GM12878 (cell line): Measurements from ENCODE around the gene GRIN2A. TPM values are rescaled to one million over a fixed set of nuclear protein-coding genes. Genes with fewer than 3 reads are reported as not detected.
A peak's percentile ranks its signal among the peaks of the same experiment; 100 is the strongest.

ENCODE experiments used
- ATAC-seq: fragments of 200-7000 bp; cut with Tn5 transposase; 3 replicates; pipeline ENCODE4 v1.9.1; 2020; ENCODE audit warnings: mild to moderate bottlenecking, moderate library complexity
- BruUV-seq: library from RNA; stranded (reverse); fragments of 400-500 nt; replicated peaks from 2 replicates; lab custom pipeline; 2021; lab: Mats Ljungman, UMichigan
- CTCF ChIA-PET: fragments of 300-600 bp; sonication (Branson Sonifier 250); formaldehyde crosslinking; extraction: SDS; loops from one replicate; lab custom pipeline; 2021; ENCODE audit warnings: inconsistent platforms; lab: Yijun Ruan, JAX
- POLR2A ChIA-PET: fragments of 350-600 bp; formaldehyde crosslinking; extraction: SDS; loops from one replicate; lab custom pipeline; 2021; ENCODE audit warnings: inconsistent platforms; lab: Charles Lee
- RAD21 ChIA-PET: fragments of 300-600 bp; sonication (Branson Sonifier 250); formaldehyde crosslinking; loops from one replicate; lab custom pipeline; 2023; ENCODE audit warnings: antibody characterized with exemption; ENCODE audit not compliant: unreplicated experiment; lab: Charles Lee
- SMC1A ChIA-PET: fragments of 300-600 bp; sonication (Branson Sonifier 250); formaldehyde crosslinking; loops from one replicate; lab custom pipeline; 2023; ENCODE audit not compliant: unreplicated experiment, uncharacterized antibody; lab: Charles Lee
- DNase-seq: peaks from one replicate; pipeline ENCODE4 v3.0.0-alpha.2; 2011; ENCODE audit warnings: low read depth, low spot score
- FAIRE-seq: peaks from 3 replicates; lab custom pipeline; 2011; peaks lifted over from hg19 to GRCh38; lab: Jason Lieb, UNC
- H2AFZ ChIP-seq: 2 replicates; pipeline ENCODE4 v1.6.0; 2011; ENCODE audit warnings: low read depth, low read length, control low read depth; ENCODE audit not compliant: control insufficient read depth
- H3K27ac ChIP-seq: 2 replicates; pipeline ENCODE4 v1.5.1; 2011; ENCODE audit warnings: control low read depth; ENCODE audit not compliant: control insufficient read depth, insufficient read depth
- H3K27me3 ChIP-seq, 2 experiments: replicated peaks in 1 of 2; 2 replicates each; pipeline versions ENCODE4 v1.6.0 to v1.6.1; 2011; ENCODE audit warnings: low read length in 1 of 2; ENCODE audit not compliant: control insufficient read depth in 2 of 2, insufficient read depth in 2 of 2
- H3K36me3 ChIP-seq, 2 experiments: 2 replicates each; pipeline ENCODE4 v1.5.1; 2011; ENCODE audit warnings: low read length in 1 of 2; ENCODE audit not compliant: control insufficient read depth in 2 of 2, insufficient read depth in 2 of 2
- H3K4me1 ChIP-seq: 2 replicates; pipeline ENCODE4 v1.6.1; 2011; ENCODE audit warnings: mild to moderate bottlenecking, low read length, moderate library complexity, mixed read lengths; ENCODE audit not compliant: control insufficient read depth, insufficient read depth
- H3K4me2 ChIP-seq: 2 replicates; pipeline ENCODE4 v1.6.0; 2011; ENCODE audit warnings: control low read depth; ENCODE audit not compliant: control insufficient read depth, insufficient read depth
- H3K4me3 ChIP-seq: fragments of 200-600 bp; sonication (generic); 2 replicates; pipeline ENCODE4 v1.5.1; 2016
- H3K79me2 ChIP-seq: 2 replicates; pipeline ENCODE4 v1.6.0; 2011; ENCODE audit warnings: low read length; ENCODE audit not compliant: control insufficient read depth, insufficient read depth
- H3K9ac ChIP-seq: 2 replicates; pipeline ENCODE4 v1.8.0; 2011; ENCODE audit warnings: low read length, control low read depth, mixed read lengths; ENCODE audit not compliant: control insufficient read depth, insufficient read depth
- H3K9me3 ChIP-seq: replicated peaks from 3 replicates; pipeline ENCODE4 v1.5.1; 2011; ENCODE audit warnings: mild to moderate bottlenecking, low read length; ENCODE audit not compliant: control insufficient read depth, insufficient read depth
- H4K20me1 ChIP-seq: 2 replicates; pipeline ENCODE4 v1.6.0; 2011; ENCODE audit not compliant: control insufficient read depth, insufficient read depth
- BHLHE40 ChIP-seq, 2 experiments: fragments of 450-650 bp in 1 of 2; IDR thresholded peaks; 2 replicates each; pipeline ENCODE4 v1.6.1; 2011 to 2017; ENCODE audit warnings: low read depth in 2 of 2, borderline replicate concordance in 1 of 2, improper control_type of control experiment in 1 of 2, low read length in 1 of 2, mild to moderate bottlenecking in 1 of 2
- BMI1 ChIP-seq: fragments of 450-650 bp; IDR thresholded peaks from 2 replicates; pipeline ENCODE4 v1.6.1; 2016; ENCODE audit warnings: mild to moderate bottlenecking, moderate library complexity, borderline replicate concordance
- CHD1 ChIP-seq: IDR thresholded peaks from 2 replicates; pipeline ENCODE4 v1.6.1; 2012; ENCODE audit warnings: low read depth, low read length, improper control_type of control experiment
- CREB1 ChIP-seq: IDR thresholded peaks from 2 replicates; pipeline ENCODE4 v1.6.1; 2012; ENCODE audit warnings: low read depth, mild to moderate bottlenecking, inconsistent platforms
- HCFC1 ChIP-seq: fragments of 150-350 bp; IDR thresholded peaks from 2 replicates; pipeline ENCODE4 v1.6.1; 2014; ENCODE audit warnings: low read length
- MEF2A ChIP-seq: IDR thresholded peaks from 2 replicates; pipeline ENCODE4 v1.6.1; 2011; ENCODE audit warnings: low read depth, mild to moderate bottlenecking, low read length, moderate library complexity; ENCODE audit not compliant: insufficient read depth
- MEF2B ChIP-seq: fragments of 450-650 bp; IDR thresholded peaks from 2 replicates; pipeline ENCODE4 v1.6.1; 2018; ENCODE audit warnings: mild to moderate bottlenecking, moderate library complexity; ENCODE audit not compliant: partially characterized antibody, poor library complexity, severe bottlenecking
- MYB ChIP-seq: fragments of 150-350 bp; IDR thresholded peaks from 2 replicates; pipeline ENCODE4 v1.6.1; 2014; ENCODE audit warnings: mild to moderate bottlenecking, low read depth, low read length, borderline replicate concordance
- SPI1 ChIP-seq: IDR thresholded peaks from 2 replicates; pipeline ENCODE4 v1.6.1; 2011; ENCODE audit warnings: low read depth, mild to moderate bottlenecking, low read length, moderate library complexity, borderline replicate concordance; ENCODE audit not compliant: insufficient read depth
- ZNF24 ChIP-seq: fragments of 450-650 bp; IDR thresholded peaks from 2 replicates; pipeline ENCODE4 v1.6.1; 2017; ENCODE audit warnings: antibody characterized with exemption, mild to moderate bottlenecking
- WGBS: methylation state at CpG from one replicate; pipeline ENCODE4 v1.1.6; 2016; ENCODE audit warnings: low lambda C conversion rate; ENCODE audit not compliant: insufficient replicate concordance, insufficient coverage; ENCODE audit errors: missing lambda C conversion rate; 5-methylcytosine and 5-hydroxymethylcytosine counted together
- in situ Hi-C: fragments of 300-500 bp; cut with MboI; formaldehyde crosslinking; loops from 9 replicates; pipeline ENCODE4 v1.14.3; 2018; ENCODE audit warnings: mixed read lengths
- intact Hi-C: fragments of 100-400 bp; cut with micrococcal nuclease; formaldehyde crosslinking; loops from one replicate; pipeline ENCODE4 v1.14.2; 2022; ENCODE audit not compliant: unreplicated experiment
- polyA plus RNA-seq, 11 experiments: library from polyadenylated mRNA; depleted of rRNA in 4 of 11; unstranded in 6 of 11; stranded (reverse) in 5 of 11; fragments of >200 nt; fragmentation: Nextera tagmentation in 4 of 11; fragmentation: Illumina TruSeq in 1 of 11; extraction: Ambion mirVana in 4 of 11; extraction: Trizol in 1 of 11; gene quantifications; 1 replicate in 1 of 11; 2 replicates in 10 of 11; pipeline versions ENCODE4 v1.2.1 to v1.2.3, GENCODE V29; 2011 to 2016; ENCODE audit warnings: inconsistent platforms in 2 of 11, missing spikeins in 2 of 11, low read depth in 1 of 11
- total RNA-seq, 4 experiments: library from RNA; depleted of rRNA in 3 of 4; stranded (reverse); fragments of >200 nt in 3 of 4; fragmentation: Illumina TruSeq in 1 of 4; extraction: Trizol in 1 of 4; gene quantifications; 2 replicates each; pipeline versions ENCODE4 v1.2.1 to v1.2.3, GENCODE V29; 2013 to 2021
- TF ChIP-seq, protein P1 (sequence below): fragments of 450-650 bp; IDR thresholded peaks from 2 replicates; pipeline ENCODE4 v1.6.1; 2018; ENCODE audit warnings: borderline replicate concordance, mild to moderate bottlenecking; ENCODE audit not compliant: partially characterized antibody
- TF ChIP-seq, protein P2 (sequence below): fragments of 450-650 bp; IDR thresholded peaks from 2 replicates; pipeline ENCODE4 v1.6.1; 2014; ENCODE audit warnings: mild to moderate bottlenecking
- TF ChIP-seq, protein P3 (sequence below): IDR thresholded peaks from 2 replicates; pipeline ENCODE4 v1.6.1; 2011; ENCODE audit warnings: low read depth, mild to moderate bottlenecking, low read length, moderate library complexity, borderline replicate concordance; ENCODE audit errors: extremely low read depth
- TF ChIP-seq, protein P4 (sequence below): IDR thresholded peaks from 2 replicates; pipeline ENCODE4 v1.6.1; 2012; ENCODE audit warnings: low read depth, low read length, improper control_type of control experiment
- TF ChIP-seq, protein P5 (sequence below): fragments of 450-650 bp; IDR thresholded peaks from 2 replicates; pipeline ENCODE4 v1.6.1; 2017; ENCODE audit warnings: mild to moderate bottlenecking, low read depth, inconsistent platforms; ENCODE audit not compliant: poor library complexity, severe bottlenecking

Gene GRIN2A
- total and polyA plus RNA-seq, 10 of the 15 experiments (the other 5 are each of a cell fraction or from before 2014, with no cell fraction given), result 2.4 to 13.3 (median 7.3) TPM

DNA sequence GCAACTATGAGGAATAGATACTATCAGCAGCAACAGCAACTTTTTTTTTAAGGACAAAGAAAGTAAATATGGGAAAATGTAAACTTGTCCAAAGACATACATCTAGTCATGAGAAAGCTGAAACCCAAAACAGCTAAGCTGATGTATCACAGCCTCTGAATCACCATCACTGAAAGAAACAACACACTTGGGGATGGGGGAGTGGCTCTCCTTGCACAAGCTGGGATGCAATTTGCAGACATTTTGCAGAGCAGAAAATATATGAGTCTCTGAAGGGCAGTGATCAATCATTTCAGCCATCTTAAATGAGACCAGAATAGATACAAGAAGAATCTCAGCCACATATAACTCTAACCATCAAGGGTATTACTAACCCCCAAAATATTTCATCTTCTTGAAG lies 79.1 kb downstream of the GRIN2A start (continued):
- TF ChIP-seq, protein P1, sequence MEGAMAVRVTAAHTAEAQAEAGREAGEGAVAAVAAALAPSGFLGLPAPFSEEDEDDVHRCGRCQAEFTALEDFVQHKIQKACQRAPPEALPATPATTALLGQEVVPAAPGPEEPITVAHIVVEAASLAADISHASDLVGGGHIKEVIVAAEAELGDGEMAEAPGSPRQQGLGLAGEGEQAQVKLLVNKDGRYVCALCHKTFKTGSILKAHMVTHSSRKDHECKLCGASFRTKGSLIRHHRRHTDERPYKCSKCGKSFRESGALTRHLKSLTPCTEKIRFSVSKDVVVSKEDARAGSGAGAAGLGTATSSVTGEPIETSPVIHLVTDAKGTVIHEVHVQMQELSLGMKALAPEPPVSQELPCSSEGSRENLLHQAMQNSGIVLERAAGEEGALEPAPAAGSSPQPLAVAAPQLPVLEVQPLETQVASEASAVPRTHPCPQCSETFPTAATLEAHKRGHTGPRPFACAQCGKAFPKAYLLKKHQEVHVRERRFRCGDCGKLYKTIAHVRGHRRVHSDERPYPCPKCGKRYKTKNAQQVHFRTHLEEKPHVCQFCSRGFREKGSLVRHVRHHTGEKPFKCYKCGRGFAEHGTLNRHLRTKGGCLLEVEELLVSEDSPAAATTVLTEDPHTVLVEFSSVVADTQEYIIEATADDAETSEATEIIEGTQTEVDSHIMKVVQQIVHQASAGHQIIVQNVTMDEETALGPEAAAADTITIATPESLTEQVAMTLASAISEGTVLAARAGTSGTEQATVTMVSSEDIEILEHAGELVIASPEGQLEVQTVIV, result no peak
- TF ChIP-seq BMI1 (no peak), CREB1 (no peak), MYB (no peak)

DNA sequence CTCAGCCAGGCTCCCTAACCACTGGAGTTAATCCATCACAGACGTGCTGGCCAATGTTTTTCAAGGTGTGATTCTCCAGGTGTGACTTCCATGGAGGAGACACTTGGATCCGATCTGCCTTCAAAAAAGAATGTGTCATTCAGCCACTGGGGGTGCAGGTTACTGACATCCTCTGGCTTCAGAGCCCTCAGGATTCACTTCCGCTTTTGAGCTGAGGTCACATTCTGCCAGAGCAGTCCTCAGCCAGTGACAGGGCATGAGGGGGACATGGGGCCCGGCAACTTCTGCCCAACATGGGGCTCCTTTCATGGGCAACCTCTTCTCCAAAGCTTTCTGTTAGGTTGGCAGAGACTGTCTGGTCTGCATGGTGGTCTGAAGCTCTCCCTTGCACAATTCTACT lies 81.4 kb downstream of the GRIN2A start:
- Histone ChIP-seq H3K4me1 (no peaks in the 10 kb centered on the region), H3K9me3 (no peaks in the 10 kb centered on the region; the same call in 2 of the 3 replicates), H3K9ac (no peak overlapping the region), H3K36me3 (no peaks in the 10 kb centered on the region), H4K20me1 (no peaks in the 10 kb centered on the region), H3K79me2 (no peaks in the 10 kb centered on the region), H3K4me2 (no peak overlapping the region), H2AFZ (no peak overlapping the region), H3K27me3 (no peaks in the 10 kb centered on the region), H3K27ac (no peak overlapping the region), H3K4me3 (no peak overlapping the region)
- RAD21 ChIA-PET, result interaction anchor here (0.8 kb wide), 1 partner anchor 16 kb away, joined by 3 read pairs; no protein-coding TSS in a partner anchor
- CTCF ChIA-PET, result interaction anchor here (0.6 to 1.2 kb wide), 3 partner anchors 11 to 80 kb away, joined by 3 read pairs; no protein-coding TSS in a partner anchor
- DNase-seq (no peak), ATAC-seq (peak; percentile 57), FAIRE-seq (no peak)
- POLR2A ChIA-PET, result interaction anchor here (0.8 kb wide), 1 partner anchor 15 kb away, joined by 3 read pairs; no protein-coding TSS in a partner anchor
- BruUV-seq, result no TSS peak
- 13% methylated on average over 4 of the region's 4 CpGs for WGBS
- in situ Hi-C loops, result no loop called here
- intact Hi-C loops, result no loop called here
- SMC1A ChIA-PET, result interaction anchor here (1.0 to 2.0 kb wide), 3 partner anchors 10 to 25 kb away, joined by 3 to 4 read pairs (median 4); no protein-coding TSS in a partner anchor
- TF ChIP-seq MEF2B (no peak), ZNF24 (no peak), BHLHE40 (IDR thresholded peaks at IDR 0.05; ENCODE audit: borderline replicate concordance in 1 of 2, low read depth in 2 of 2, low read length in 1 of 2) (no peak), MEF2A (no peak), HCFC1 (no peak), CHD1 (no peak), SPI1 (no peak)
- TF ChIP-seq, protein P2, sequence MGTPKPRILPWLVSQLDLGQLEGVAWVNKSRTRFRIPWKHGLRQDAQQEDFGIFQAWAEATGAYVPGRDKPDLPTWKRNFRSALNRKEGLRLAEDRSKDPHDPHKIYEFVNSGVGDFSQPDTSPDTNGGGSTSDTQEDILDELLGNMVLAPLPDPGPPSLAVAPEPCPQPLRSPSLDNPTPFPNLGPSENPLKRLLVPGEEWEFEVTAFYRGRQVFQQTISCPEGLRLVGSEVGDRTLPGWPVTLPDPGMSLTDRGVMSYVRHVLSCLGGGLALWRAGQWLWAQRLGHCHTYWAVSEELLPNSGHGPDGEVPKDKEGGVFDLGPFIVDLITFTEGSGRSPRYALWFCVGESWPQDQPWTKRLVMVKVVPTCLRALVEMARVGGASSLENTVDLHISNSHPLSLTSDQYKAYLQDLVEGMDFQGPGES, result no peak
- TF ChIP-seq, protein P3, sequence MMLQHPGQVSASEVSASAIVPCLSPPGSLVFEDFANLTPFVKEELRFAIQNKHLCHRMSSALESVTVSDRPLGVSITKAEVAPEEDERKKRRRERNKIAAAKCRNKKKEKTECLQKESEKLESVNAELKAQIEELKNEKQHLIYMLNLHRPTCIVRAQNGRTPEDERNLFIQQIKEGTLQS, result no peak
- TF ChIP-seq, protein P4, sequence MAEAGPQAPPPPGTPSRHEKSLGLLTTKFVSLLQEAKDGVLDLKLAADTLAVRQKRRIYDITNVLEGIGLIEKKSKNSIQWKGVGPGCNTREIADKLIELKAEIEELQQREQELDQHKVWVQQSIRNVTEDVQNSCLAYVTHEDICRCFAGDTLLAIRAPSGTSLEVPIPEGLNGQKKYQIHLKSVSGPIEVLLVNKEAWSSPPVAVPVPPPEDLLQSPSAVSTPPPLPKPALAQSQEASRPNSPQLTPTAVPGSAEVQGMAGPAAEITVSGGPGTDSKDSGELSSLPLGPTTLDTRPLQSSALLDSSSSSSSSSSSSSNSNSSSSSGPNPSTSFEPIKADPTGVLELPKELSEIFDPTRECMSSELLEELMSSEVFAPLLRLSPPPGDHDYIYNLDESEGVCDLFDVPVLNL, result no peak
- TF ChIP-seq, protein P5, sequence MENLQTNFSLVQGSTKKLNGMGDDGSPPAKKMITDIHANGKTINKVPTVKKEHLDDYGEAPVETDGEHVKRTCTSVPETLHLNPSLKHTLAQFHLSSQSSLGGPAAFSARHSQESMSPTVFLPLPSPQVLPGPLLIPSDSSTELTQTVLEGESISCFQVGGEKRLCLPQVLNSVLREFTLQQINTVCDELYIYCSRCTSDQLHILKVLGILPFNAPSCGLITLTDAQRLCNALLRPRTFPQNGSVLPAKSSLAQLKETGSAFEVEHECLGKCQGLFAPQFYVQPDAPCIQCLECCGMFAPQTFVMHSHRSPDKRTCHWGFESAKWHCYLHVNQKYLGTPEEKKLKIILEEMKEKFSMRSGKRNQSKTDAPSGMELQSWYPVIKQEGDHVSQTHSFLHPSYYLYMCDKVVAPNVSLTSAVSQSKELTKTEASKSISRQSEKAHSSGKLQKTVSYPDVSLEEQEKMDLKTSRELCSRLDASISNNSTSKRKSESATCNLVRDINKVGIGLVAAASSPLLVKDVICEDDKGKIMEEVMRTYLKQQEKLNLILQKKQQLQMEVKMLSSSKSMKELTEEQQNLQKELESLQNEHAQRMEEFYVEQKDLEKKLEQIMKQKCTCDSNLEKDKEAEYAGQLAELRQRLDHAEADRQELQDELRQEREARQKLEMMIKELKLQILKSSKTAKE, result no peak
